WTC11 (cell line): ENCODE results near the gene TUBB4B. TPM values are rescaled to one million over a fixed set of nuclear protein-coding genes. Genes with fewer than 3 reads are reported as not detected.
A peak's percentile ranks its signal among the peaks of the same experiment; 100 is the strongest.

Experiments used
- E2F1 ChIP-seq: sonication (generic); formaldehyde crosslinking; IDR thresholded peaks from 2 replicates; pipeline ENCODE4 v1.8.0; 2022; ENCODE audit warnings: mild to moderate bottlenecking, missing genetic modification reagents
- E2F5 ChIP-seq: sonication (generic); formaldehyde crosslinking; IDR thresholded peaks from 2 replicates; pipeline ENCODE4 v1.8.1; 2022; ENCODE audit warnings: mild to moderate bottlenecking, moderate library complexity, missing genetic modification reagents
- ETV6 ChIP-seq: sonication (generic); formaldehyde crosslinking; IDR thresholded peaks from 2 replicates; pipeline ENCODE4 v1.8.1; 2022; ENCODE audit warnings: mild to moderate bottlenecking, missing genetic modification reagents
- FOXK1 ChIP-seq: sonication (generic); formaldehyde crosslinking; IDR thresholded peaks from 2 replicates; pipeline ENCODE4 v1.8.0; 2022; ENCODE audit warnings: mild to moderate bottlenecking, moderate library complexity, missing genetic modification reagents
- HMGXB4 ChIP-seq: sonication (generic); formaldehyde crosslinking; IDR thresholded peaks from 2 replicates; pipeline ENCODE4 v1.8.1; 2023; ENCODE audit warnings: mild to moderate bottlenecking, moderate library complexity, missing genetic modification reagents
- IRF1 ChIP-seq: sonication (generic); formaldehyde crosslinking; IDR thresholded peaks from 2 replicates; pipeline ENCODE4 v1.8.0; 2023; ENCODE audit warnings: missing genetic modification reagents
- JUN ChIP-seq: sonication (generic); formaldehyde crosslinking; IDR thresholded peaks from 2 replicates; pipeline ENCODE4 v1.8.0; 2023; ENCODE audit warnings: mild to moderate bottlenecking, missing genetic modification reagents
- MAX ChIP-seq: sonication (generic); formaldehyde crosslinking; IDR thresholded peaks from 2 replicates; pipeline ENCODE4 v1.8.0; 2022; ENCODE audit warnings: mild to moderate bottlenecking, missing genetic modification reagents
- NFE2L1 ChIP-seq: sonication (generic); formaldehyde crosslinking; IDR thresholded peaks from 2 replicates; pipeline ENCODE4 v1.8.1; 2023; ENCODE audit warnings: missing genetic modification reagents
- NFYB ChIP-seq: sonication (generic); formaldehyde crosslinking; conservative IDR thresholded peaks from 2 replicates; pipeline ENCODE4 v1.8.0; 2022; ENCODE audit warnings: low read depth, missing genetic modification reagents
- NR2C2 ChIP-seq: sonication (generic); formaldehyde crosslinking; IDR thresholded peaks from 2 replicates; pipeline ENCODE4 v1.8.0; 2022; ENCODE audit warnings: mild to moderate bottlenecking, missing genetic modification reagents
- PREB ChIP-seq: sonication (generic); formaldehyde crosslinking; IDR thresholded peaks from 2 replicates; pipeline ENCODE4 v1.8.1; 2022; ENCODE audit warnings: mild to moderate bottlenecking, missing genetic modification reagents, moderate library complexity, borderline replicate concordance
- TEAD4 ChIP-seq: sonication (generic); formaldehyde crosslinking; IDR thresholded peaks from 2 replicates; pipeline ENCODE4 v1.8.0; 2022; ENCODE audit warnings: mild to moderate bottlenecking, missing genetic modification reagents
- USF2 ChIP-seq: sonication (generic); formaldehyde crosslinking; IDR thresholded peaks from 2 replicates; pipeline ENCODE4 v1.8.1; 2023; ENCODE audit warnings: mild to moderate bottlenecking, missing genetic modification reagents, moderate library complexity
- ZBTB43 ChIP-seq: sonication (generic); formaldehyde crosslinking; IDR thresholded peaks from 2 replicates; pipeline ENCODE4 v1.8.1; 2023; ENCODE audit warnings: mild to moderate bottlenecking, missing genetic modification reagents
- ZNF219 ChIP-seq: sonication (generic); formaldehyde crosslinking; IDR thresholded peaks from 2 replicates; pipeline ENCODE4 v1.8.0; 2023; ENCODE audit warnings: missing genetic modification reagents, mild to moderate bottlenecking, borderline replicate concordance
- ZNF232 ChIP-seq: sonication (generic); formaldehyde crosslinking; IDR thresholded peaks from 2 replicates; pipeline ENCODE4 v1.8.0; 2022; ENCODE audit warnings: mild to moderate bottlenecking, missing genetic modification reagents
- ZNF281 ChIP-seq: sonication (generic); formaldehyde crosslinking; IDR thresholded peaks from 2 replicates; pipeline ENCODE4 v1.8.0; 2023; ENCODE audit warnings: mild to moderate bottlenecking, missing genetic modification reagents
- ZNF317 ChIP-seq: sonication (generic); formaldehyde crosslinking; IDR thresholded peaks from 2 replicates; pipeline ENCODE4 v1.8.1; 2023; ENCODE audit warnings: low read depth, mild to moderate bottlenecking, moderate library complexity, missing genetic modification reagents, borderline replicate concordance
- ZNF512 ChIP-seq: sonication (generic); formaldehyde crosslinking; IDR thresholded peaks from 2 replicates; pipeline ENCODE4 v1.8.1; 2022; ENCODE audit warnings: missing genetic modification reagents, borderline replicate concordance
- ZSCAN18 ChIP-seq: fragments of 250-450 bp; sonication (Bioruptor Pico); IDR thresholded peaks from 2 replicates; pipeline ENCODE4 v2.1.2; 2022; ENCODE audit warnings: mild to moderate bottlenecking, moderate library complexity
- total RNA-seq: library from RNA; stranded (reverse); gene quantifications from 3 replicates; pipeline ENCODE4 v1.2.3, GENCODE V29; 2021

The TUBB4B gene
- total RNA-seq, 1 experiment from 2014 or later: 375 TPM

- TF ChIP-seq ZNF512 (CRISPR knock-in tag) (no peak), NR2C2 (CRISPR knock-in tag) (no peak), MAX (peak; percentile 84), ETV6 (CRISPR knock-in tag) (0 out of 2 replicates have a peak, but pooled peaks have one; percentile 22), ZNF232 (0 out of 2 replicates have a peak, but pooled peaks have one; percentile 42), IRF1 (CRISPR knock-in tag) (0 out of 2 replicates have a peak, but pooled peaks have one; percentile 52), TEAD4 (CRISPR knock-in tag) (no peak; the same call in 1 of the 2 replicates), ZNF317 (0 out of 2 replicates have a peak, but pooled peaks have one; percentile 36), E2F1 (0 out of 2 replicates have a peak, but pooled peaks have one; percentile 46), USF2 (CRISPR knock-in tag) (no peak), NFYB (CRISPR knock-in tag) (no peak), ZNF219 (CRISPR knock-in tag) (peak; percentile 75; the same call in 1 of the 2 replicates), PREB (CRISPR knock-in tag) (peak; percentile 69; the same call in 1 of the 2 replicates), ZBTB43 (peak; percentile 80; the same call in 1 of the 2 replicates), HMGXB4 (CRISPR knock-in tag) (peak; percentile 93), ZNF281 (CRISPR knock-in tag) (no peak; the same call in 1 of the 2 replicates), E2F5 (CRISPR knock-in tag) (peak; percentile 56; the same call in 1 of the 2 replicates), JUN (CRISPR knock-in tag) (0 out of 2 replicates have a peak, but pooled peaks have one; percentile 64), FOXK1 (CRISPR knock-in tag) (peak; percentile 34; the same call in 1 of the 2 replicates), NFE2L1 (0 out of 2 replicates have a peak, but pooled peaks have one; percentile 14), ZSCAN18 (CRISPR knock-in tag) (no peak)
These were observed 708 bp upstream of the TUBB4B start (continued) for GRCh38 chr9:137240318-137240840.
